BE2C (cell line): Measurements from ENCODE around the gene CNTN4.
"Not testable (repeated sequence)": the region's sequence is repeated elsewhere in the genome, so short reads cannot be mapped to it uniquely, and the experiment has no call there.

Source experiments
- DNase-seq: peaks from one replicate; pipeline ENCODE4 v3.0.0-alpha.2; 2020
- H3K27me3 ChIP-seq: fragments of 250-450 bp; sonication (Bioruptor Pico); 2 replicates; pipeline ENCODE4 v1.5.1; 2020; ENCODE audit warnings: mild to moderate bottlenecking
- H3K36me3 ChIP-seq: fragments of 250-450 bp; sonication (Bioruptor Pico); 2 replicates; pipeline ENCODE4 v1.5.1; 2020; ENCODE audit warnings: mild to moderate bottlenecking
- H3K4me1 ChIP-seq: fragments of 250-450 bp; sonication (Bioruptor Pico); 2 replicates; pipeline ENCODE4 v1.5.1; 2020
- H3K4me3 ChIP-seq: 2 replicates; pipeline ENCODE4 v1.5.1; 2011; ENCODE audit warnings: low read depth, low read length
- H3K9me3 ChIP-seq: fragments of 250-450 bp; sonication (Bioruptor Pico); 2 replicates; pipeline ENCODE4 v1.5.1; 2020
- TF ChIP-seq, protein P1 (sequence below): IDR thresholded peaks from 2 replicates; pipeline ENCODE4 v1.5.1; 2012; ENCODE audit warnings: mild to moderate bottlenecking, low read depth, low read length

CNTN4 gene

DNA sequence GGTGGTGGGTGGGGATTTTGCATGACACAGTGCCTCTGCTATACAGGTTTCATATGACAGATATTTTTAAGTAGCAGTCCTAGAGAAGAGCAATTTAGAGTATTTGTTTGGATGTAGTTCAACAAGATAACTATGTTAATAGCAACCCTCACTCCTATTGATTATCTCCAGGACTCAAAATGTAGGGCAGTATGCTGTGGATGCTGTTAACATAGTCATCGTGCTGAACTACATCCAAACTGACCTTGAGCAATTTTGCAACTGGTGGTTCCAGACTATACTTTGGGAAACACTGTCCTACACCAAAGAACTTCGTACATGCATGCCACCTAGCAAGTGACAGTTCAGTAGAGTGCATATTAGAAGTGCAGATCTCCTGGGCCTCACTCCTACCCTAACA, 893.9 kb downstream of the CNTN4 start:
- no peaks in the 10 kb centered on the region for H3K9me3 ChIP-seq
- no peak for DNase-seq
- no peaks in the 10 kb centered on the region for H3K27me3 ChIP-seq
- no peaks in the 10 kb centered on the region for H3K4me1 ChIP-seq
- H3K4me3 ChIP-seq, result no peak overlapping the region
- H3K36me3 ChIP-seq, result no peaks in the 10 kb centered on the region
- TF ChIP-seq, protein P1, sequence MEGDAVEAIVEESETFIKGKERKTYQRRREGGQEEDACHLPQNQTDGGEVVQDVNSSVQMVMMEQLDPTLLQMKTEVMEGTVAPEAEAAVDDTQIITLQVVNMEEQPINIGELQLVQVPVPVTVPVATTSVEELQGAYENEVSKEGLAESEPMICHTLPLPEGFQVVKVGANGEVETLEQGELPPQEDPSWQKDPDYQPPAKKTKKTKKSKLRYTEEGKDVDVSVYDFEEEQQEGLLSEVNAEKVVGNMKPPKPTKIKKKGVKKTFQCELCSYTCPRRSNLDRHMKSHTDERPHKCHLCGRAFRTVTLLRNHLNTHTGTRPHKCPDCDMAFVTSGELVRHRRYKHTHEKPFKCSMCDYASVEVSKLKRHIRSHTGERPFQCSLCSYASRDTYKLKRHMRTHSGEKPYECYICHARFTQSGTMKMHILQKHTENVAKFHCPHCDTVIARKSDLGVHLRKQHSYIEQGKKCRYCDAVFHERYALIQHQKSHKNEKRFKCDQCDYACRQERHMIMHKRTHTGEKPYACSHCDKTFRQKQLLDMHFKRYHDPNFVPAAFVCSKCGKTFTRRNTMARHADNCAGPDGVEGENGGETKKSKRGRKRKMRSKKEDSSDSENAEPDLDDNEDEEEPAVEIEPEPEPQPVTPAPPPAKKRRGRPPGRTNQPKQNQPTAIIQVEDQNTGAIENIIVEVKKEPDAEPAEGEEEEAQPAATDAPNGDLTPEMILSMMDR, result no peak

DNA sequence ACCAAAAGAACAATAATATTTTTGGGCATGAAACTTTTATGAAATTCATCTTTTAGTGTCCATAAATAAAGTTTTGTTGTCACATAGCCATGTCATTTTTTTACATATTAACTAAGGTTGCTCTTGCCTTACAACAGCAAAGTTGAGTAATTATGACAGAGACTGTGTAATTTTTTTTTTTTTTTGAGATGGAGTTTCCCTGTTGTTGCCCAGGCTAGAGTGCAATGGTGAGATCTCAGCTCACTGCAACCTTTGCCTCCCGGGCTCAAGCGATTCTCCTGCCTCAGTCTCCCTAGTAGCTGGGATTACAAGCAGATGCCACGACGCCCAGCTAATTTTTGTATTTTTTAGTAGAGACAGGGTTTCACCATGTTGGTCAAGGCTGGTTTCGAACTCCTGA, 894.5 kb downstream of the CNTN4 start:
- H3K4me1 ChIP-seq, H3K4me3 ChIP-seq, H3K27me3 ChIP-seq, H3K36me3 ChIP-seq, DNase-seq, H3K9me3 ChIP-seq: not testable (repeated sequence)

DNA sequence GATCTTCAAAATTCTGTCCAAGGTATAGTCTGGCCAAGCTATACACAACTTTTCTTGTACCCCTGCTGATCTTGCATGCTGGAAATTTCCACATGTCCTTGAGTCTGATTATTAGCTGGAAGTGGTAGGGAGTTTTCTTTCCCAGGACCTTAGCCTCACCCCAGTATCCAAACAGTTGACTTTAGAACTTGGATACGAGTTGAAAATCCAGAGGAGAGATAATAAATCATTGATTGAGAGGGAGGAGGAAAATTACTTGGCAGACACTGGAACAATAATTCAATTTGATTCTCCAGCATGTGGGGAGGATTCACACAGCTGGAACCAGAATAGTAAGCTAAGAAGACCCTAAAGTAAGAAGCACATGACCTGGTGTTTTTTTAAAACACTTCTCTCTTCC, 895.1 kb downstream of the CNTN4 start:
- no peaks in the 10 kb centered on the region for H3K9me3 ChIP-seq
- H3K4me3 ChIP-seq, result no peak overlapping the region
- TF ChIP-seq, protein P1, result no peak
- no peaks in the 10 kb centered on the region for H3K4me1 ChIP-seq
- H3K27me3 ChIP-seq, result no peaks in the 10 kb centered on the region
- no peaks in the 10 kb centered on the region for H3K36me3 ChIP-seq
- DNase-seq, result no peak

DNA sequence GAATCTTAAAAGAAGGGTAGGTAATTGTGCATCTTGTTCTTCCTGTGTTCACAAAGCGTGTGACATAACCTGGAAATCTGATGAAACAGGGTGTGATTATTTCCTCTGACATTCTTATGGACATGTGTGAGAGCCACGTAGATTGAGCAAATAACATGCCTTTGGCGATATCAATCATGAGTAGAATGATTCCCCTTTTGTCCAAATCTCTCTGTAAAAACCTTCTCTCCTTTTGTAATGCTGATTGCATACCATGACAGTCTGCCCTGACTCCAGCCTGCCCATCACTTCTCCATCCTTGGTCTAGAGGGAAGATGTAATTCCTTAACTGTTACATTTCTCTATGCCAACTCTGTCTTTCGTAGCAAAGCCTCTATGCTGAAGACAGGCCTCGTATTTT, 896.5 kb downstream of the CNTN4 start:
- H3K36me3 ChIP-seq, result no peaks in the 10 kb centered on the region
- DNase-seq, result no peak
- H3K4me1 ChIP-seq, result no peaks in the 10 kb centered on the region
- TF ChIP-seq, protein P1, result no peak
- no peaks in the 10 kb centered on the region for H3K27me3 ChIP-seq
- H3K9me3 ChIP-seq, result no peaks in the 10 kb centered on the region
- no peak overlapping the region for H3K4me3 ChIP-seq

DNA sequence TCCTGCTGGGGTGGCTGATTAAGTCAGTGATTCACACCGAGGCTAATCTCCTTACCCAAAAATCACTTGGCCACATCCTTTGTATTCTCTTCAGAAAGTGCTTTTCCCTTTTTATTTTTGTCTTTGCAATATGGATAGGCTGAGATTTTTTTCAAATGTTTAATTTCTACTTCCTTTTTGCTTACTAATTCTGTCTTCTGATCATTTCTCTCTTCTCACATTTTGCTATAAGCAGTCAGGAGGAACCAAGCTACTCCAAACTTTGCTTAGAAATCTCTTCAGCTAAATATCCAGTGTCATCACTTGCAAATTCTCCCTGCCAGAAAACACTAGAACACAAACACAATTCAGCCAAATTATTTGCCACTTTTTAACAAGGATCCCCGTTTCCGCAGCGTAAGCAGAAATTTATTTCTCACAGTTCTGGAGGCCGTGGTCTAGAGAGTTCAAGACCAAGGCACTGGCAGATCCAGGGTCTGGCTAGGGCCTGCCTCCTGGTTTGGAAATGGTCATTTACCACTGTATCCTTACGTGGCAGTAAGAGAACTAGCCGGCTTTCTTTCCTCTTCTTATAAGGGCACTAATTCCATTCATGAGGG, 906.6 kb downstream of the CNTN4 start:
- Histone ChIP-seq H3K36me3 (no peaks in the 10 kb centered on the region), H3K4me1 (no peaks in the 10 kb centered on the region)
- TF ChIP-seq, protein P1, result no peak

DNA sequence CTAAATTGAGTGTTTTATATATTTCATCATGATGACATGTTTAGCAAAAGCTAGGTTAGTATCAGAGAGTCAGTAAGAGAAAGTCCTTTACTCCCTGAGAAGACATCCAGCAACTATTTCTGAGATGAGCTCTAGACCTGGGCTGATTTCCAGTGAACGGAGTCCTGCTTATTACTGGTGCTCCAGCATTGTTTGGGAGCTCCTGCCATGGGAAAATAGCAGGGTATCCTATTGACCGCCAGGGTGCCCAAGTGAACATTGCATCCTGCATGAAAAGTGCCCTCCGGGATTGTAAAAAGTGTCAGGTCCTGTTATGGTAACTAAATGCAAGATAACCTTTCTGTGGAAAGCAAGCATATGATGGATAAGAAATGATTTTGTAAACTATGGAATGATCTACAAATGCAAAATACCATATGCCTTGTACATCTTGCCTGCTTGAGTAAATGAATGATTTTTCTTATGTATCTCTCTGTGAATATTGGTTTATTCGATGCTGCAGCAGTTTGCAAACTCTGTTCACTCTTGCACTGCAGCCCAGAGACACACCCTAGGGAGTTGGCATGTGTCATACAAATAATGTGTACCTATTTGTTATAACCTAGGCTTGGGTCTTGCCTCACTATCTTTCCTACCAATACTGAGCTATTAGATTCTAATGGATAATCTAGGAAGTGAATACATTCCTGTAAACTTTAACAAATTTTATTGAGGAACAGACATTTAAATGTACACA, 914.8 kb downstream of the CNTN4 start:
- H3K36me3 ChIP-seq, result no peaks in the 10 kb centered on the region
- TF ChIP-seq, protein P1, result no peak
- no peak overlapping the region for H3K4me3 ChIP-seq
- no peaks in the 10 kb centered on the region for H3K4me1 ChIP-seq
- DNase-seq, result no peak
- H3K9me3 ChIP-seq, result no peaks in the 10 kb centered on the region
- no peaks in the 10 kb centered on the region for H3K27me3 ChIP-seq

More for the DNA sequence above, 906.6 kb downstream of the CNTN4 start:
- no peaks in the 10 kb centered on the region for H3K27me3 ChIP-seq
- no peaks in the 10 kb centered on the region for H3K9me3 ChIP-seq
- H3K4me3 ChIP-seq, result no peak overlapping the region
- no peak for DNase-seq
